H9 (cell line): Measurements from ENCODE around the gene DEFB116. TPM values are rescaled to one million over a fixed set of nuclear protein-coding genes. Genes with fewer than 3 reads are reported as not detected.
"Not testable (repeated sequence)": the region's sequence is repeated elsewhere in the genome, so short reads cannot be mapped to it uniquely, and the experiment has no call there.

Experiments
- DNase-seq: peaks from one replicate; pipeline ENCODE4 v3.0.0-alpha.2; 2017
- H2AFZ ChIP-seq: one replicate; pipeline ENCODE4 v1.6.1; 2013; ENCODE audit warnings: mild to moderate bottlenecking, low read length, control low read depth, moderate library complexity
- H2AK5ac ChIP-seq: 2 replicates; pipeline ENCODE4 v1.6.1; 2013; ENCODE audit warnings: low read length, control low read depth, mixed read lengths; ENCODE audit not compliant: insufficient read length
- H2BK120ac ChIP-seq: one replicate; pipeline ENCODE4 v1.6.1; 2013; ENCODE audit warnings: low read depth, mild to moderate bottlenecking, low read length, control low read depth, inconsistent platforms; ENCODE audit not compliant: poor library complexity, severe bottlenecking
- H2BK12ac ChIP-seq: 2 replicates; pipeline ENCODE4 v1.6.1; 2013; ENCODE audit warnings: low read length, control low read depth, mixed read lengths, low read depth; ENCODE audit not compliant: insufficient read length
- H2BK15ac ChIP-seq: 2 replicates; pipeline ENCODE4 v1.6.1; 2013; ENCODE audit warnings: low read depth, low read length, control low read depth
- H2BK20ac ChIP-seq: one replicate; pipeline ENCODE4 v1.6.1; 2013; ENCODE audit warnings: low read depth, mild to moderate bottlenecking, low read length, control low read depth, inconsistent platforms; ENCODE audit not compliant: poor library complexity, severe bottlenecking
- H2BK5ac ChIP-seq: 2 replicates; pipeline ENCODE4 v1.6.1; 2013; ENCODE audit warnings: low read length, control low read depth, mixed read lengths; ENCODE audit not compliant: insufficient read length
- H3K14ac ChIP-seq: 2 replicates; pipeline ENCODE4 v1.6.1; 2013; ENCODE audit warnings: low read length, control low read depth; ENCODE audit not compliant: insufficient read depth
- H3K18ac ChIP-seq: 2 replicates; pipeline ENCODE4 v1.6.1; 2013; ENCODE audit warnings: low read depth, mild to moderate bottlenecking, mixed read lengths, low read length, control low read depth; ENCODE audit not compliant: insufficient read length
- H3K23ac ChIP-seq: 2 replicates; pipeline ENCODE4 v1.6.1; 2013; ENCODE audit warnings: low read length, control low read depth, mixed read lengths, low read depth; ENCODE audit not compliant: insufficient read length
- H3K23me2 ChIP-seq: 2 replicates; pipeline ENCODE4 v1.6.1; 2013; ENCODE audit warnings: low read depth, mild to moderate bottlenecking, mixed read lengths, low read length, control low read depth; ENCODE audit not compliant: insufficient read length, poor library complexity, severe bottlenecking
- H3K27ac ChIP-seq: 2 replicates; pipeline ENCODE4 v1.5.1; 2013; ENCODE audit warnings: low read length, control low read depth, mixed read lengths, low read depth; ENCODE audit not compliant: insufficient read length
- H3K27me3 ChIP-seq: 2 replicates; pipeline ENCODE4 v1.6.1; 2013; ENCODE audit warnings: low read length, control low read depth, inconsistent platforms; ENCODE audit not compliant: insufficient read depth
- H3K4ac ChIP-seq: 2 replicates; pipeline ENCODE4 v1.6.1; 2013; ENCODE audit warnings: low read depth, mild to moderate bottlenecking, control low read depth, inconsistent platforms, low read length, moderate library complexity
- H3K4me1 ChIP-seq: 2 replicates; pipeline ENCODE4 v1.6.1; 2013; ENCODE audit warnings: low read length, control low read depth, inconsistent platforms; ENCODE audit not compliant: insufficient read depth
- H3K4me2 ChIP-seq: 2 replicates; pipeline ENCODE4 v1.6.1; 2013; ENCODE audit warnings: low read length, control low read depth, mixed read lengths; ENCODE audit not compliant: insufficient read length, insufficient read depth
- H3K56ac ChIP-seq: 2 replicates; pipeline ENCODE4 v1.6.1; 2013; ENCODE audit warnings: low read depth, mild to moderate bottlenecking, mixed read lengths, low read length, control low read depth; ENCODE audit not compliant: insufficient read length
- H3K79me1 ChIP-seq: 2 replicates; pipeline ENCODE4 v1.6.1; 2013; ENCODE audit warnings: low read depth, mild to moderate bottlenecking, moderate library complexity, low read length, control low read depth, inconsistent platforms; ENCODE audit not compliant: insufficient read depth, poor library complexity, severe bottlenecking
- H3K79me2 ChIP-seq: 2 replicates; pipeline ENCODE4 v1.6.1; 2013; ENCODE audit warnings: low read length, control low read depth, inconsistent platforms; ENCODE audit not compliant: insufficient read depth
- H3K9ac ChIP-seq: 2 replicates; pipeline ENCODE4 v1.6.1; 2013; ENCODE audit warnings: low read length, control low read depth, mixed read lengths; ENCODE audit not compliant: insufficient read length; ENCODE audit errors: extremely low read depth
- H3K9me3 ChIP-seq: one replicate; pipeline ENCODE4 v1.6.1; 2013; ENCODE audit warnings: low read depth, low read length, inconsistent platforms; ENCODE audit not compliant: control insufficient read depth
- H3T11ph ChIP-seq: one replicate; pipeline ENCODE4 v1.6.1; 2013; ENCODE audit warnings: mild to moderate bottlenecking, low read length, control low read depth, inconsistent platforms
- H4K20me1 ChIP-seq: one replicate; pipeline ENCODE4 v1.6.1; 2013; ENCODE audit not compliant: control insufficient read depth, insufficient read length, insufficient read depth
- H4K5ac ChIP-seq: 2 replicates; pipeline ENCODE4 v1.6.1; 2013; ENCODE audit warnings: low read depth, mild to moderate bottlenecking, mixed read lengths, low read length, control low read depth; ENCODE audit not compliant: insufficient read length
- H4K8ac ChIP-seq: replicated peaks from 2 replicates; pipeline ENCODE4 v1.6.1; 2013; ENCODE audit warnings: low read length, control low read depth, mixed read lengths, low read depth; ENCODE audit not compliant: insufficient read length
- H4K91ac ChIP-seq: 2 replicates; pipeline ENCODE4 v1.6.1; 2013; ENCODE audit warnings: low read depth, mild to moderate bottlenecking, moderate library complexity, mixed read lengths, low read length, control low read depth; ENCODE audit not compliant: insufficient read length
- H3K27ac Mint-ChIP-seq, 3 experiments: 2 replicates in 2 of 3; 3 replicates in 1 of 3; pipeline ENCODE4 v1.8.0; 2020 to 2021; ENCODE audit warnings: mixed read lengths in 3 of 3, mild to moderate bottlenecking in 1 of 3, moderate library complexity in 1 of 3
- H3K27me3 Mint-ChIP-seq: 2 replicates; pipeline ENCODE4 v1.8.0; 2021; ENCODE audit warnings: low read depth, mild to moderate bottlenecking, moderate library complexity, mixed read lengths
- H3K36me3 Mint-ChIP-seq, 3 experiments: 2 replicates in 2 of 3; 3 replicates in 1 of 3; pipeline ENCODE4 v1.8.0; 2020 to 2021; ENCODE audit warnings: low read depth in 3 of 3, mixed read lengths in 3 of 3; ENCODE audit not compliant: insufficient read depth in 1 of 3
- H3K4me1 Mint-ChIP-seq, 2 experiments: 2 replicates each; pipeline ENCODE4 v1.8.0; 2020; ENCODE audit warnings: mixed read lengths in 2 of 2
- H3K4me3 Mint-ChIP-seq, 2 experiments: 2 replicates in 1 of 2; 3 replicates in 1 of 2; pipeline ENCODE4 v1.8.0; 2020 to 2021; ENCODE audit warnings: mild to moderate bottlenecking in 2 of 2, mixed read lengths in 2 of 2, moderate library complexity in 1 of 2
- H3K9me3 Mint-ChIP-seq, 2 experiments: 2 replicates in 1 of 2; 3 replicates in 1 of 2; pipeline ENCODE4 v1.8.0; 2020; ENCODE audit warnings: mild to moderate bottlenecking in 2 of 2, mixed read lengths in 2 of 2, moderate library complexity in 1 of 2
- WGBS: extraction: QIAGEN DNeasy Blood & Tissue Kit; methylation state at CpG from one replicate; pipeline ENCODE4 v1.1.7; 2013; ENCODE audit warnings: missing lambda C conversion rate, low lambda C conversion rate, mixed read lengths; ENCODE audit not compliant: insufficient read length; ENCODE audit errors: extremely low coverage; 5-methylcytosine and 5-hydroxymethylcytosine counted together
- total RNA-seq: library from RNA; stranded (reverse); gene quantifications from 2 replicates; pipeline ENCODE4 v1.2.1, GENCODE V29; 2021
- TF ChIP-seq, protein P1 (sequence below): fragments of 200-600 bp; sonication (generic); conservative IDR thresholded peaks from 3 replicates; pipeline ENCODE4 v1.8.0; 2021; ENCODE audit warnings: antibody characterized with exemption, mild to moderate bottlenecking

The DEFB116 gene
- total RNA-seq, 1 experiment from 2014 or later = not detected

DNA sequence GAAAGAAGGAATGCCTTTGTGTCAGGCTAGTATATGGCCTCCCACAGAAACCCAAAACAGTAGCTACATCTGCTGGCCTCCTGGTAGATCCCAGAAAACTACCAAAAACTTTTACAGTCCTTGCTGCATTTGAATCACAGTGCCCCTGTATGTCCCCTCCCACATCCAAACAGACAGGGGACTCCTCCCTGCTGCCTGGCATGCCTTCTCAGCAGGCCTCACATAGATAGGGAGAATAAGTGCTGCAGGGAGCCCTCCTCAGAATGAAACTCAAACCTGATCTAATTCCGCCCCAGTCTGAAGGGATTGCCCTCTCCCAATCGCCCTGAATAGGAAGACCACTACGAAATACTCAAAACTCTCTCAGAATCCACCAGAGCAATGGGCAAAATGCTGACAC lies 14.1 kb upstream of the DEFB116 start:
- Histone ChIP-seq H3K4ac (no peak overlapping the region), H3K79me1 (no peaks in the 10 kb centered on the region), H3K4me2 (no peak overlapping the region), H3K9me3 (peaks cover 61% of the 10 kb centered on the region), H2BK120ac (no peak overlapping the region), H2BK5ac (no peak overlapping the region), H2AK5ac (no peak overlapping the region), H2BK12ac (no peak overlapping the region), H4K91ac (no peak overlapping the region), H3K56ac (no peak overlapping the region), H3K18ac (no peak overlapping the region), H4K20me1 (no peaks in the 10 kb centered on the region), H2BK20ac (no peak overlapping the region), H3K4me1 (no peaks in the 10 kb centered on the region), H2AFZ (no peak overlapping the region), H3K23me2 (no peaks in the 10 kb centered on the region), H3K27me3 (no peaks in the 10 kb centered on the region), H3K23ac (no peak overlapping the region), H3K27ac (no peak overlapping the region), H4K8ac (no peak overlapping the region), H2BK15ac (no peak overlapping the region), H3K79me2 (no peaks in the 10 kb centered on the region), H3T11ph (no peak overlapping the region), H3K14ac (no peak overlapping the region), H4K5ac (no peak overlapping the region), H3K9ac (no peak overlapping the region)
- DNase-seq = no peak
- Mint-ChIP-seq H3K4me3 (no peak overlapping the region), H3K27me3 (peaks cover 4% of the 10 kb centered on the region), H3K27ac (no peak overlapping the region), H3K4me1 (no peaks in the 10 kb centered on the region), H3K36me3 (peaks cover 8 to 52% (median 17%) of the 10 kb centered on the region in 3 experiments; a peak in 6 of 7 replicates), H3K9me3 (peaks cover 83 to 87% of the 10 kb centered on the region in 2 experiments)
- no CpG with 5 or more reads among the region's 3 CpGs for WGBS
- TF ChIP-seq, protein P1, sequence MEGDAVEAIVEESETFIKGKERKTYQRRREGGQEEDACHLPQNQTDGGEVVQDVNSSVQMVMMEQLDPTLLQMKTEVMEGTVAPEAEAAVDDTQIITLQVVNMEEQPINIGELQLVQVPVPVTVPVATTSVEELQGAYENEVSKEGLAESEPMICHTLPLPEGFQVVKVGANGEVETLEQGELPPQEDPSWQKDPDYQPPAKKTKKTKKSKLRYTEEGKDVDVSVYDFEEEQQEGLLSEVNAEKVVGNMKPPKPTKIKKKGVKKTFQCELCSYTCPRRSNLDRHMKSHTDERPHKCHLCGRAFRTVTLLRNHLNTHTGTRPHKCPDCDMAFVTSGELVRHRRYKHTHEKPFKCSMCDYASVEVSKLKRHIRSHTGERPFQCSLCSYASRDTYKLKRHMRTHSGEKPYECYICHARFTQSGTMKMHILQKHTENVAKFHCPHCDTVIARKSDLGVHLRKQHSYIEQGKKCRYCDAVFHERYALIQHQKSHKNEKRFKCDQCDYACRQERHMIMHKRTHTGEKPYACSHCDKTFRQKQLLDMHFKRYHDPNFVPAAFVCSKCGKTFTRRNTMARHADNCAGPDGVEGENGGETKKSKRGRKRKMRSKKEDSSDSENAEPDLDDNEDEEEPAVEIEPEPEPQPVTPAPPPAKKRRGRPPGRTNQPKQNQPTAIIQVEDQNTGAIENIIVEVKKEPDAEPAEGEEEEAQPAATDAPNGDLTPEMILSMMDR = no peak

- H3K4me1 ChIP-seq, H3K4me3 Mint-ChIP-seq, H4K20me1 ChIP-seq, H3K79me2 ChIP-seq, H3K27ac ChIP-seq, H4K91ac ChIP-seq, H3K23me2 ChIP-seq, H2BK15ac ChIP-seq, H3K4ac ChIP-seq, H3K27me3 ChIP-seq, H2BK20ac ChIP-seq, H3K79me1 ChIP-seq, H3K9ac ChIP-seq, H2BK120ac ChIP-seq, H2AK5ac ChIP-seq, H3K56ac ChIP-seq, H4K5ac ChIP-seq, H3K18ac ChIP-seq, H3K4me2 ChIP-seq, H2BK5ac ChIP-seq, H2BK12ac ChIP-seq, H2AFZ ChIP-seq, H4K8ac ChIP-seq, H3K27me3 Mint-ChIP-seq, H3K27ac Mint-ChIP-seq, H3K4me1 Mint-ChIP-seq, DNase-seq, H3T11ph ChIP-seq, H3K23ac ChIP-seq, H3K14ac ChIP-seq: not testable (repeated sequence)
- peaks cover 77% of the 10 kb centered on the region for H3K9me3 ChIP-seq
- Mint-ChIP-seq H3K36me3 (peaks cover 4 to 60% (median 35%) of the 10 kb centered on the region in 3 experiments; a peak in 6 of 7 replicates), H3K9me3 (peaks cover 94 to 96% of the 10 kb centered on the region in 2 experiments)
- WGBS = no CpG with 5 or more reads among the region's 7 CpGs
Measured at GRCh38 chr20:31284964-31285363, 23.4 kb downstream of the DEFB116 start.
